ENCODE measurements around the gene MIEF2. TPM values are rescaled to one million over a fixed set of nuclear protein-coding genes. Genes with fewer than 3 reads are reported as not detected.
A peak's percentile ranks its signal among the peaks of the same experiment; 100 is the strongest.

Gene MIEF2
- total and polyA plus RNA-seq, 12 donors: 4.1 to 46.6 (median 22.9) TPM

DNA sequence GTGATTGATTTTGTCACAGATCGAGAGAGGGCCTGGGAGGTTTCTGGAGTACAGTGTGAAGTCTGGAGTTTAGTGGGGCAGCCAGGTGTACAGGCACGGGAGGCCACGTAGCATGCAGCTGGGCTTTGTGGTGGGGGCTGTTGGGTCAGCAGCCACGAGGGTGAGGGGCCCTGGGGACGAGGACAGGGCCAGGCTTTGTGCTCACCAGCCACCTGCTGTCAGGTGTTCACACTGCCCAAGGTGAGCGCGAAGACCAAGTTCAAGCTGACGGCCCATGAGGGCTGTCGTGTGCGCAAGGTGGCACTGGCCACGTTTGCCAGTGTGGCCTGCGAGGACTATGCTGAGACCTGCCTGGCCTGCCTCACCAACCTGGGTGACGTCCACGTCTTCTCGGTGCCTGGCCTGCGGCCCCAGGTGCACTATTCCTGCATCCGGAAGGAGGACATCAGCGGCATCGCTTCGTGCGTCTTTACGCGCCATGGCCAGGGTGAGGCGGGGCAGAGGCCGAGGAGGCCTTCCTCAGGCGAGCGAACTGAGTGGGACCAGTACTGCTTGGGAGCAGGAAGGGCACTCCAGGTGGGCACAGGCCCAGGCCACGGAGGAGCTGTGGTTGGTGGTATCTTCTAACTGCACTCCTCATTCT, 19.1 kb upstream of the MIEF2 start:
- Histone ChIP-seq H3K36me3 (replicated peaks in 1 of 2) (peaks cover 0 to 38% of the 10 kb centered on the region in 2 donors), H3K27ac (no peak overlapping the region), H3K4me1 (replicated peaks in 1 of 2) (peaks cover 2% of the 10 kb centered on the region in 2 donors), H3K27me3 (no peaks in the 10 kb centered on the region), H3K4me3 (no peak overlapping the region), H3K9me3 (replicated peaks in 1 of 3) (no peaks in the 10 kb centered on the region)
- whole genome bisulfite sequencing, 4 donors: 89 to 91% (median 90%) methylated on average over 20 to 28 of the region's 28 CpGs
- DNase-seq: no peak
- no peak for TF ChIP-seq POLR2A (IDR thresholded peaks at IDR 0.05)
- TF ChIP-seq, protein P1, sequence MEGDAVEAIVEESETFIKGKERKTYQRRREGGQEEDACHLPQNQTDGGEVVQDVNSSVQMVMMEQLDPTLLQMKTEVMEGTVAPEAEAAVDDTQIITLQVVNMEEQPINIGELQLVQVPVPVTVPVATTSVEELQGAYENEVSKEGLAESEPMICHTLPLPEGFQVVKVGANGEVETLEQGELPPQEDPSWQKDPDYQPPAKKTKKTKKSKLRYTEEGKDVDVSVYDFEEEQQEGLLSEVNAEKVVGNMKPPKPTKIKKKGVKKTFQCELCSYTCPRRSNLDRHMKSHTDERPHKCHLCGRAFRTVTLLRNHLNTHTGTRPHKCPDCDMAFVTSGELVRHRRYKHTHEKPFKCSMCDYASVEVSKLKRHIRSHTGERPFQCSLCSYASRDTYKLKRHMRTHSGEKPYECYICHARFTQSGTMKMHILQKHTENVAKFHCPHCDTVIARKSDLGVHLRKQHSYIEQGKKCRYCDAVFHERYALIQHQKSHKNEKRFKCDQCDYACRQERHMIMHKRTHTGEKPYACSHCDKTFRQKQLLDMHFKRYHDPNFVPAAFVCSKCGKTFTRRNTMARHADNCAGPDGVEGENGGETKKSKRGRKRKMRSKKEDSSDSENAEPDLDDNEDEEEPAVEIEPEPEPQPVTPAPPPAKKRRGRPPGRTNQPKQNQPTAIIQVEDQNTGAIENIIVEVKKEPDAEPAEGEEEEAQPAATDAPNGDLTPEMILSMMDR (IDR thresholded peaks at IDR 0.05): no peak
- intact Hi-C loops (cut with DNase I): no loop called here

- intact Hi-C loops (cut with DNase I): no loop called here
- Histone ChIP-seq H3K4me3 (no peak overlapping the region), H3K27me3 (no peaks in the 10 kb centered on the region), H3K9me3 (replicated peaks in 1 of 3) (no peaks in the 10 kb centered on the region), H3K36me3 (replicated peaks in 1 of 2) (peaks cover 0 to 61% of the 10 kb centered on the region in 2 donors), H3K27ac (no peak overlapping the region), H3K4me1 (replicated peaks in 1 of 2) (peaks cover 14 to 25% of the 10 kb centered on the region in 2 donors)
- TF ChIP-seq POLR2A (IDR thresholded peaks at IDR 0.05): no peak
- TF ChIP-seq, protein P1 (IDR thresholded peaks at IDR 0.05): no peak
- 69 to 85% (median 82%) methylated on average over 8 to 21 of the region's 21 CpGs for WGBS, 4 donors
- no peak for DNase-seq
These were observed 15.3 kb upstream of the MIEF2 start for GRCh38 chr17:18245038-18245776.

GRCh38 chr17:18246109-18246725, 14.2 kb upstream of the MIEF2 start:
- DNase-seq: no peak
- no peak for TF ChIP-seq POLR2A (IDR thresholded peaks at IDR 0.05)
- TF ChIP-seq, protein P1 (IDR thresholded peaks at IDR 0.05): no peak
- Histone ChIP-seq H3K9me3 (replicated peaks in 1 of 3) (no peaks in the 10 kb centered on the region), H3K4me1 (replicated peaks in 1 of 2) (peaks cover 14 to 25% of the 10 kb centered on the region in 2 donors), H3K36me3 (replicated peaks in 1 of 2) (peaks cover 0 to 71% of the 10 kb centered on the region in 2 donors), H3K4me3 (no peak overlapping the region), H3K27me3 (no peaks in the 10 kb centered on the region), H3K27ac (peak overlapping the region in 3 of 5 donors; percentile 33 to 83 (median 80))
- 30 to 83% (median 81%) methylated on average over 3 to 24 of the region's 24 CpGs for WGBS, 4 donors
- intact Hi-C loops (cut with DNase I): no loop called here
